ENCODE results near the gene MERTK.
A peak's percentile ranks its signal among the peaks of the same experiment; 100 is the strongest.

MERTK gene

GRCh38 chr2:112053917-112054846 lies 155.8 kb downstream of the MERTK start:
- Histone ChIP-seq H3K36me3 (replicated peaks; ENCODE audit: insufficient read depth, low read length) (no peaks in the 10 kb centered on the region), H3K4me1 (ENCODE audit: low read length) (peaks cover 13% of the 10 kb centered on the region), H3K9ac (ENCODE audit: low read length) (peak overlapping the region; percentile 65; the same call in 1 of the 2 replicates), H3K4me3 (ENCODE audit: low read length) (peak overlapping the region; percentile 71), H3K9me3 (replicated peaks; ENCODE audit: insufficient read depth, low read length) (no peaks in the 10 kb centered on the region), H3K4me2 (ENCODE audit: low read depth, low read length) (peak overlapping the region; percentile 93), H3K9me2 (replicated peaks; ENCODE audit: insufficient read depth, low read length) (no peaks in the 10 kb centered on the region), H4K20me1 (ENCODE audit: insufficient read depth, low read length) (no peaks in the 10 kb centered on the region), H3K27me3 (replicated peaks; ENCODE audit: insufficient read depth, low read length) (no peaks in the 10 kb centered on the region), H3K27ac (ENCODE audit: low read length) (peak overlapping the region; percentile 71; the same call in 1 of the 2 replicates), H3F3A (ENCODE audit: insufficient read depth, low read length) (0 out of 2 replicates have a peak, but pooled peaks cover 6% of the 10 kb centered on the region), H3K79me2 (ENCODE audit: low read length) (peaks cover 36% of the 10 kb centered on the region), H2AFZ (ENCODE audit: low read length) (peak overlapping the region; percentile 90)
- peak; percentile 93 for DNase-seq
- TF ChIP-seq EZH2 (optimal IDR thresholded peaks at IDR 0.05; ENCODE audit: low read depth, low read length) (no peak), CTCF (IDR thresholded peaks at IDR 0.05; ENCODE audit: low read length) (no peak), EZH2phosphoT487 (IDR thresholded peaks at IDR 0.05; ENCODE audit: low read length) (no peak)

- H3K9me3 ChIP-seq (replicated peaks; ENCODE audit: insufficient read depth, low read length), result no peaks in the 10 kb centered on the region
- no peaks in the 10 kb centered on the region for H3K36me3 ChIP-seq (replicated peaks; ENCODE audit: insufficient read depth, low read length)
- H3K4me1 ChIP-seq (ENCODE audit: low read length), result peaks cover 13% of the 10 kb centered on the region
- no peaks in the 10 kb centered on the region for H4K20me1 ChIP-seq (ENCODE audit: insufficient read depth, low read length)
- H3F3A ChIP-seq (ENCODE audit: insufficient read depth, low read length), result 0 out of 2 replicates have a peak, but pooled peaks cover 6% of the 10 kb centered on the region
- H3K79me2 ChIP-seq (ENCODE audit: low read length), result peaks cover 41% of the 10 kb centered on the region
- peak; percentile 95 for DNase-seq
- H3K4me3 ChIP-seq (ENCODE audit: low read length), result peak within 1 kb of the TSS; percentile 96
- H3K27ac ChIP-seq (ENCODE audit: low read length), result peak within 1 kb of the TSS; percentile 85
- no peaks in the 10 kb centered on the region for H3K27me3 ChIP-seq (replicated peaks; ENCODE audit: insufficient read depth, low read length)
- H3K4me2 ChIP-seq (ENCODE audit: low read depth, low read length), result peak within 1 kb of the TSS; percentile 93
- peak within 1 kb of the TSS; percentile 85 for H3K9ac ChIP-seq (ENCODE audit: low read length)
- peak within 1 kb of the TSS; percentile 96 for H2AFZ ChIP-seq (ENCODE audit: low read length)
- no peaks in the 10 kb centered on the region for H3K9me2 ChIP-seq (replicated peaks; ENCODE audit: insufficient read depth, low read length)
- TF ChIP-seq CTCF (IDR thresholded peaks at IDR 0.05; ENCODE audit: low read length) (no peak), EZH2 (optimal IDR thresholded peaks at IDR 0.05; ENCODE audit: low read depth, low read length) (no peak), EZH2phosphoT487 (IDR thresholded peaks at IDR 0.05; ENCODE audit: low read length) (no peak)
Measured at GRCh38 chr2:112054847-112055729, 156.7 kb downstream of the MERTK start, which contains the start of gene TMEM87B. TSS of gene TMEM87B (plus strand) at chr2:112055269. CDS start at chr2:112055592, 323 bp downstream.

- Histone ChIP-seq H4K20me1 (ENCODE audit: insufficient read depth, low read length) (no peaks in the 10 kb centered on the region), H3K4me2 (ENCODE audit: low read depth, low read length) (peak overlapping the region; percentile 75), H3K9me3 (replicated peaks; ENCODE audit: insufficient read depth, low read length) (no peaks in the 10 kb centered on the region), H3F3A (ENCODE audit: insufficient read depth, low read length) (0 out of 2 replicates have a peak, but pooled peaks cover 6% of the 10 kb centered on the region), H3K4me1 (ENCODE audit: low read length) (peaks cover 13% of the 10 kb centered on the region), H3K9me2 (replicated peaks; ENCODE audit: insufficient read depth, low read length) (no peaks in the 10 kb centered on the region), H3K79me2 (ENCODE audit: low read length) (peaks cover 41% of the 10 kb centered on the region), H3K27ac (ENCODE audit: low read length) (peak overlapping the region; percentile 85), H3K36me3 (replicated peaks; ENCODE audit: insufficient read depth, low read length) (no peaks in the 10 kb centered on the region; the same call in 1 of the 2 replicates), H3K9ac (ENCODE audit: low read length) (peak overlapping the region; percentile 85), H3K4me3 (ENCODE audit: low read length) (peak overlapping the region; percentile 96), H3K27me3 (replicated peaks; ENCODE audit: insufficient read depth, low read length) (no peaks in the 10 kb centered on the region), H2AFZ (ENCODE audit: low read length) (peak overlapping the region; percentile 96)
- no peak for TF ChIP-seq EZH2 (optimal IDR thresholded peaks at IDR 0.05; ENCODE audit: low read depth, low read length)
- DNase-seq, result peak; percentile 34
Measured at GRCh38 chr2:112055730-112056625, 157.6 kb downstream of the MERTK start.

Measured in MM.1S (cell line).